IMR-90 (cell line): Measurements from ENCODE around the gene FMO4. TPM values are rescaled to one million over a fixed set of nuclear protein-coding genes. Genes with fewer than 3 reads are reported as not detected.

Source experiments
- ATAC-seq: fragments of 200-7000 bp; cut with Tn5 transposase; 2 replicates; pipeline ENCODE4 v1.9.1; 2020; ENCODE audit warnings: low read depth, mild to moderate bottlenecking, moderate library complexity
- BruUV-seq: library from RNA; stranded (reverse); fragments of 400-500 nt; replicated peaks from 2 replicates; lab custom pipeline; 2021; lab: Mats Ljungman, UMichigan
- CTCF ChIA-PET: fragments of 300-600 bp; formaldehyde crosslinking; extraction: SDS; loops from one replicate; lab custom pipeline; 2021; ENCODE audit warnings: antibody characterized with exemption; lab: Yijun Ruan, JAX
- POLR2A ChIA-PET: fragments of 300-600 bp; sonication (Branson Sonifier 250); formaldehyde crosslinking; loops from one replicate; lab custom pipeline; 2022; ENCODE audit warnings: antibody characterized with exemption; ENCODE audit not compliant: unreplicated experiment; lab: Charles Lee
- DNase-seq: peaks from one replicate; pipeline ENCODE4 v3.0.0; 2013
- H2AFZ ChIP-seq: replicated peaks from 2 replicates; pipeline ENCODE3; 2013; ENCODE audit warnings: low read length, mild to moderate bottlenecking; ENCODE audit not compliant: poor library complexity
- H2AK5ac ChIP-seq: 2 replicates; pipeline ENCODE4 v1.6.1; 2013; ENCODE audit warnings: low read depth, low read length, inconsistent platforms
- H2AK9ac ChIP-seq: replicated peaks from 2 replicates; pipeline ENCODE3; 2013; ENCODE audit warnings: mild to moderate bottlenecking, low read depth, low read length, moderate library complexity; ENCODE audit not compliant: poor library complexity
- H2BK120ac ChIP-seq: 2 replicates; pipeline ENCODE4 v1.6.1; 2013; ENCODE audit warnings: low read depth, low read length, inconsistent platforms
- H2BK15ac ChIP-seq: 3 replicates; pipeline ENCODE4 v1.6.1; 2013; ENCODE audit warnings: low read depth, low read length, inconsistent platforms
- H2BK20ac ChIP-seq: 2 replicates; pipeline ENCODE4 v1.6.1; 2013; ENCODE audit warnings: low read depth, mild to moderate bottlenecking, inconsistent platforms, low read length, moderate library complexity
- H2BK5ac ChIP-seq: 2 replicates; pipeline ENCODE4 v1.6.1; 2013; ENCODE audit warnings: mild to moderate bottlenecking, low read depth, low read length, inconsistent platforms; ENCODE audit not compliant: poor library complexity, severe bottlenecking
- H3K14ac ChIP-seq: replicated peaks from 2 replicates; pipeline ENCODE4 v1.6.1; 2013; ENCODE audit warnings: low read depth, low read length, inconsistent platforms
- H3K18ac ChIP-seq: 2 replicates; pipeline ENCODE4 v1.6.1; 2013; ENCODE audit warnings: low read depth, low read length, control low read depth
- H3K23ac ChIP-seq: 2 replicates; pipeline ENCODE4 v1.6.1; 2013; ENCODE audit warnings: low read depth, low read length, inconsistent platforms
- H3K27ac ChIP-seq: 2 replicates; pipeline ENCODE4 v1.5.1; 2013; ENCODE audit warnings: mild to moderate bottlenecking, control low read depth, low read length; ENCODE audit not compliant: insufficient read depth
- H3K27me3 ChIP-seq: 2 replicates; pipeline ENCODE4 v1.6.1; 2013; ENCODE audit warnings: low read length; ENCODE audit not compliant: control insufficient read depth, insufficient read depth
- H3K36me3 ChIP-seq: 2 replicates; pipeline ENCODE4 v1.6.1; 2013; ENCODE audit warnings: low read length, mixed read lengths; ENCODE audit not compliant: control insufficient read depth, insufficient read depth
- H3K4ac ChIP-seq: 2 replicates; pipeline ENCODE4 v1.6.1; 2013; ENCODE audit warnings: low read depth, low read length, inconsistent platforms
- H3K4me1 ChIP-seq: 2 replicates; pipeline ENCODE4 v1.6.1; 2013; ENCODE audit warnings: low read length, mixed read lengths; ENCODE audit not compliant: control insufficient read depth, insufficient read depth
- H3K4me2 ChIP-seq: 2 replicates; pipeline ENCODE4 v1.6.1; 2013; ENCODE audit warnings: low read depth, mild to moderate bottlenecking, control low read depth, low read length, moderate library complexity
- H3K4me3 ChIP-seq: 2 replicates; pipeline ENCODE4 v1.5.1; 2013; ENCODE audit warnings: low read depth, mild to moderate bottlenecking, control low read depth, low read length, moderate library complexity; ENCODE audit not compliant: insufficient read depth
- H3K56ac ChIP-seq: 2 replicates; pipeline ENCODE4 v1.6.1; 2013; ENCODE audit warnings: low read length, inconsistent platforms; ENCODE audit not compliant: insufficient read depth; ENCODE audit errors: extremely low read depth
- H3K79me1 ChIP-seq, 2 experiments: 2 replicates each; pipeline ENCODE4 v1.6.1; 2013; ENCODE audit warnings: low read length in 2 of 2, inconsistent platforms in 1 of 2, low read depth in 1 of 2
- H3K9ac ChIP-seq: 2 replicates; pipeline ENCODE4 v1.6.1; 2013; ENCODE audit warnings: low read depth, low read length, control low read depth
- H3K9me1 ChIP-seq: 2 replicates; pipeline ENCODE4 v1.6.1; 2013; ENCODE audit warnings: low read length, inconsistent platforms; ENCODE audit not compliant: insufficient read depth
- H3K9me3 ChIP-seq: 2 replicates; pipeline ENCODE4 v1.6.1; 2013; ENCODE audit warnings: low read length; ENCODE audit not compliant: control insufficient read depth, insufficient read depth
- H4K20me1 ChIP-seq: 2 replicates; pipeline ENCODE4 v1.6.1; 2013; ENCODE audit warnings: low read length, inconsistent platforms; ENCODE audit not compliant: insufficient read depth
- H4K5ac ChIP-seq: 2 replicates; pipeline ENCODE4 v1.6.1; 2013; ENCODE audit warnings: mild to moderate bottlenecking, low read depth, low read length, control low read depth
- H4K8ac ChIP-seq, 2 experiments: 2 replicates each; pipeline ENCODE4 v1.6.1; 2013; ENCODE audit warnings: low read depth in 2 of 2, low read length in 2 of 2, control low read depth in 1 of 2, inconsistent platforms in 1 of 2
- H4K91ac ChIP-seq: 2 replicates; pipeline ENCODE4 v1.6.1; 2013; ENCODE audit warnings: low read depth, low read length, inconsistent platforms; ENCODE audit not compliant: insufficient read depth
- CHD1 ChIP-seq: IDR thresholded peaks from 2 replicates; pipeline ENCODE4 v1.6.1; 2012; ENCODE audit warnings: low read depth, low read length, improper control_type of control experiment
- CTCF ChIP-seq: conservative IDR thresholded peaks from 2 replicates; pipeline ENCODE4 v1.5.1; 2012; ENCODE audit warnings: mild to moderate bottlenecking, low read depth, low read length, improper control_type of control experiment
- ELK1 ChIP-seq: fragments of 150-350 bp; IDR thresholded peaks from 2 replicates; pipeline ENCODE4 v1.6.1; 2016; ENCODE audit warnings: low read depth, mild to moderate bottlenecking, low read length, moderate library complexity, borderline replicate concordance
- MAFK ChIP-seq: IDR thresholded peaks from 2 replicates; pipeline ENCODE4 v1.6.1; 2012; ENCODE audit warnings: low read depth, low read length, improper control_type of control experiment
- MXI1 ChIP-seq: IDR thresholded peaks from 2 replicates; pipeline ENCODE4 v1.6.1; 2012; ENCODE audit warnings: low read depth, mild to moderate bottlenecking, low read length, moderate library complexity, borderline replicate concordance
- RAD21 ChIP-seq: IDR thresholded peaks from 2 replicates; pipeline ENCODE4 v1.6.1; 2012; ENCODE audit warnings: low read length, improper control_type of control experiment
- WGBS, 2 experiments: methylation state at CpG; one replicate each; pipeline versions ENCODE4 v1.1.5 to v1.1.7; 2013; ENCODE audit warnings: missing lambda C conversion rate in 2 of 2; ENCODE audit not compliant: insufficient read length in 1 of 2; ENCODE audit errors: extremely low coverage in 2 of 2; 5-methylcytosine and 5-hydroxymethylcytosine counted together
- dilution Hi-C: fragments of 300-500 bp; cut with HindIII; formaldehyde crosslinking; loops from one replicate; pipeline ENCODE4 v1.14.3; 2018; ENCODE audit warnings: low sequenced_read_pairs; ENCODE audit not compliant: unreplicated experiment
- in situ Hi-C: fragments of 300-500 bp; cut with MboI; formaldehyde crosslinking; loops from 3 replicates; pipeline ENCODE4 v1.14.3; 2019; ENCODE audit warnings: low sequenced_read_pairs, inconsistent platforms, mixed read lengths
- intact Hi-C: fragments of 100-400 bp; cut with micrococcal nuclease; formaldehyde crosslinking; loops from 2 replicates; pipeline ENCODE4 v1.10.0; 2022
- polyA plus RNA-seq, 3 experiments: library from polyadenylated mRNA; depleted of rRNA; stranded (reverse); fragments of >200 nt; gene quantifications; 2 replicates each; pipeline ENCODE4 v1.2.3, GENCODE V29; 2012; ENCODE audit warnings: low replicate concordance in 1 of 3
- total RNA-seq: library from RNA; depleted of rRNA; stranded (reverse); fragments of >200 nt; gene quantifications from 2 replicates; pipeline ENCODE4 v1.2.3, GENCODE V29; 2012

FMO4 gene
- total and polyA plus RNA-seq, 2 of the 4 experiments (the other 2 are of a cell fraction): 0.36 to 0.55 TPM

GRCh38 chr1:171352554-171352953, 38.6 kb downstream of the FMO4 start:
- Histone ChIP-seq H2BK20ac (no peak overlapping the region), H3K9me1 (no peaks in the 10 kb centered on the region), H3K14ac (no peak overlapping the region), H3K27ac (no peak overlapping the region), H3K23ac (no peak overlapping the region), H3K9ac (no peak overlapping the region), H3K4me3 (no peak overlapping the region), H3K4me2 (no peak overlapping the region), H2BK5ac (no peak overlapping the region), H3K27me3 (no peaks in the 10 kb centered on the region), H3K18ac (no peak overlapping the region), H2AK5ac (no peak overlapping the region), H3K79me1 (no peaks in the 10 kb centered on the region), H4K5ac (no peak overlapping the region), H3K36me3 (no peaks in the 10 kb centered on the region), H2BK15ac (no peak overlapping the region), H4K91ac (no peak overlapping the region), H3K9me3 (no peaks in the 10 kb centered on the region), H3K56ac (no peak overlapping the region), H2BK120ac (no peak overlapping the region), H2AK9ac (no peak overlapping the region), H3K4ac (no peak overlapping the region), H3K4me1 (no peaks in the 10 kb centered on the region), H4K20me1 (no peaks in the 10 kb centered on the region), H4K8ac (no peak overlapping the region), H2AFZ (no peak overlapping the region)
- WGBS, 2 experiments: no CpG with 5 or more reads among the region's 2 CpGs
- ChIA-PET CTCF (interaction anchor here (0.6 kb wide), 1 partner anchor 75 kb away, joined by 4 read pairs; no protein-coding TSS in a partner anchor), POLR2A (no interaction called here)
- TF ChIP-seq MXI1: no peak
- TF ChIP-seq RAD21: no peak
- TF ChIP-seq MAFK: no peak
- no peak for TF ChIP-seq ELK1
- TF ChIP-seq CTCF: no peak
- TF ChIP-seq CHD1: no peak
- intact Hi-C loops (no loop called here), dilution Hi-C loops (no loop called here), in situ Hi-C loops (no loop called here)
- no peak for DNase-seq
- no peak for ATAC-seq
- BruUV-seq: no TSS peak
